RKO (cell line): ENCODE measurements around the gene ADM5.

Experiments used
- DNase-seq: peaks from one replicate; pipeline ENCODE4 v3.0.0-alpha.2; 2016; ENCODE audit warnings: low spot score

Gene ADM5

GRCh38 chr19:49658566-49659442 is 30.6 kb upstream of the ADM5 start:
- DNase-seq = no peak

GRCh38 chr19:49660338-49660961 is 28.9 kb upstream of the ADM5 start:
- no peak for DNase-seq

GRCh38 chr19:49662011-49662410 is 27.4 kb upstream of the ADM5 start:
- no peak for DNase-seq

GRCh38 chr19:49663224-49663623 is 26.2 kb upstream of the ADM5 start:
- no peak for DNase-seq

DNA sequence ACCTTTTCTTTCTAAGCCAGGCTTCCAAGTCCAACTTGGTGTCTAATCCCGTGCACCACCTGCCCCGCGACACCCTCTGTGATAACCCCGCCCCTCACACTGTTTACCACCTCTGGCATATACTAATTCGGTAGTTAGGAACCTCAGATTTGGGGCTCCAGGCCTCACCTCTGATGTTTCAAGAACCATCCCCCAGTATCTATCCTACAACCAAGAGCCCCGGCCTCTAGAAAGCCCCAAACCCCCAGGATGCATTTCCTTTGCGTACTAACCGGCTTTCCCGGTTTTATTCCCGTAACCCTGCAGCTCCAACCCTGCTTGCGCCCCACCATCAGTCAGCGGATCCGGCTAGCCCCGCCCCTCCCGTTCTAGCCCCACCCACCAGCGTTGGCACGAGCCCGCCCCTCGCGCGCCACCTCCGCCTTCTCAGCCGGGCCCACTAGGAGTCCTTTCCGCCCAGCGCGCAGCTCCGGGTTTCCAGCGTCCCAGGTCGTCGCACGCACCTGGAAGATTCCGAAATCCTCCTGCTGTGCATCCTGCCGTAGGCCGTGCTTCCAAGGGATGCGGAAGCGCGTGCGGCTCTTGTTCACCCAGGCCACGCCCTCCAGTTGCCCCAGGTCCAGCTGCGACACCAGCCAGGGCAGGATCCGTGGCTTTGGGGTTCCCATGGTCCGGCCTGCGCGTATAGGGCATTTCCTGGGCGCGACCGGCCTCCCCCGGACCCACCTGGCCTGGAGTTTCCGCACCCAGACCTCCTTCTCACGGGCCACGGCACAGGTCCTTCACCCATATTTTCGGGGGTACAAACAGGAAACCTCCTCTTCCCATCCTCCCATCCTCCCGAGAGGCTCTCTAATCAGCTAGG is 25.0 kb upstream of the ADM5 start:
- peak; percentile 85 for DNase-seq

DNA sequence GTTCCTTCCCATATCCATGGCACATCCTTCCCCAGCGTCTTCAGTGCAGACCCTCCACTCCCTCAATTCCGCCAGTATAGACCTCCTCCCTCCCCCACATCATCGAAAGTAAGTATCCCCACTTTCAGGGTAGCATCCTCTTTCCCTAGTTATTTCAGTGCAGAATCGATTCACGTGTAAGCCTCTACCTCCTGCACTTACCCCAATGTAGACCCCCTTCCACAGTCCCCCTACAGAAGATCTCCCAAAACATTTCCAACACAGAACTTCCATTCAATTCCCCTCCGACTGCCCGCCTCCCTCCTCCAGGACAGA is 24.4 kb upstream of the ADM5 start:
- no peak for DNase-seq

GRCh38 chr19:49665351-49666119 is 23.9 kb upstream of the ADM5 start, which contains the start of the genes BCL2L12 and IRF3:
BCL2L12 (plus strand) TSS chr19:49665933; CDS start chr19:49666693, 760 bp downstream.
IRF3 (minus strand) TSS chr19:49665857; CDS start chr19:49664838, 1,019 bp downstream.
- peak; percentile 97 for DNase-seq

DNA sequence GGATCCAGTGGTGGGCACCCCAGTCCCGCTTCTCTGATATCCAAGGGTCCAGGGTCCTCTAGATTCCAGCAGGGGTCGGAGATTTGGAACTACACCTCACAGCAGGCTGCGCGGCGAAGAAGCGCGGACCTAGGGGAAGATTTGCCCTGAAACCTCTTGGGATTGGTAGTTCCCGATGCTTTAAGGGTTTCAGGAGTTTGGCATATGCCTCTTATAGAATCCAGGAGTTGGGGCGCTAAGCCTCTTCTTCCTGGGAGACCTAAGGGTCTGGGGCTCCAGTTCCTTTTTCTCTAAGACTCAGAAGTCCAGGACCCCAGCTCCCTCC is 23.3 kb upstream of the ADM5 start:
- DNase-seq = no peak

- peak; percentile 82 for DNase-seq
These were observed 21.9 kb upstream of the ADM5 start for GRCh38 chr19:49667473-49667872.

DNA sequence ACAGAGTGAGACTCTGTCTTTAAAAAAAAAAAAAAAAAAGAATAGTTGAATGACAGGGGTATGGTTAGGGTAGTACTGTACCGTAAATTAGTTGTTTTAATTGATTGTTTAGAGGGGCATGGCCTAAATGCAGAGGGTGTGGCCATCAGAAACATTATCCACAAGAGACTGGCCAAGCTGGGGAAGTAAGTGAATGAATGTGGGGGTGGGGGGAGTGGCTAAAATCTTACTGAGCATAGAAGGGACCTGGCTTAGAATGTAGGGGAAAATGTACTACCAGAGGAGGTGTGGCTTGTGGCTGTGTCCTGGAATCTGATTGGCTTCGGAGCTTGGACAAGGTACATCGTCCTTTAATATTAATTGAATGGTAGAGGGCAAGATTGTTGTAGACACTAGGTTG is 19.9 kb upstream of the ADM5 start:
- DNase-seq = peak; percentile 37

DNA sequence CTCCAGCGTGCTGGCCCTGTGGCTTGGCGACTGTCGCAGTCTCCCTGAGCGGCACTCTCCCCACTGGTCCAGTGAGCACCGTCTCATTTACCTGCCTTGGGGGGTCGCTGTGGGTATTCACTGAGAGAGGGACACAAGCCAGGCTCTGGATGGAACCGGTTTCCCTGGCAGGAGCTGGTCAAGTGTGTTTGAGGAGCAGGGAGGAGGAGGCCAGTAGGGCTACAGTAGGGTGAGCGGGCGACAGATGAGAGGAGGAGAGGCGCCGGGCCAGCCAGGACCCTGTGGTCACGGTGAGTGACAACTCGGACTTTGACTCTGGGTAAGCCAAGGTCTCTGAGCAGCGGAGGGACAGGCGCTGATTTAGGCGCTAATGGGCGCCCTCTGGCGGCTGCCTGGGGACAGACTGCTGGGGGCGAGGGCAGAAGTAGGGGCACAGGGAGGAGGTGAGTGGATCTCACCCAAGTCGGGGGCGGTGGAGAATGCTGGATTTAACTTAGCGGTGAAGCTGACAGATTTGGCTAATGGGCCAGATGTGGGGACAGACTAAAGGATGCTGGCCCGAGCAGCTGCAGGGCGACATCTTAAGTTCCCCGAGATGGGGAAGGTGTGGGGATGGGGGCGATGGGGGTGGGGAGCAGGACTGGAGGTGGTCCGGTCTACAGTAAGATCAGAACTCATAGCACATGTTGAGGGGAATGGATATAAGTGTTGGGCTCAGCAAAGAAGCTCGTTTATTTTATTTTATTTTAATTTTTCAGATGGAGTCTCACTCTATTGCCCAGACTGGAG is 17.1 kb upstream of the ADM5 start:
- DNase-seq = peak; percentile 84

- peak; percentile 91 for DNase-seq
These were observed 13.1 kb upstream of the ADM5 start for GRCh38 chr19:49676136-49676783.

DNA sequence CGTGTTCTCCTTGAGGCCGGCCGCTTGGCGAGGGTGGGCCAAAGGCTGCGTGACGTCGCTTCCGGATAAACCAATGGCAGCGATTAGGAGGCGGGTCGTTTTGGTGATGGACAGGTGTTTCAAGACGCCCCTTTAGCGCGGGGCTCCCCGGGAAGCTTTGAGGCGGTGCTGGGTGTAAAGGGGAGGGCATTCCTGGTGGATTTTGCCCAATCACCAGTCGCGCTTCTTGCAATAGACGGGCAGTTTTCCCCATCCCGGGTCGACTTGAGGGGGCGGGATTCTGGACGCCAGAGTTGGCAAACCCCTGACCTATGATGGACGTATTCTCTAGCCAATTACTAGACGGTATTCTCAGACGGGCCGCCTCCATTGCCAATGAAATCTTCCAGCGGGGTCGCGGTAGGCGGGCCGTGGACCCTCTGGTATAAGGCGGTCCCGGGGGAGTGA is 12.6 kb upstream of the ADM5 start:
- DNase-seq = peak; percentile 100

DNA sequence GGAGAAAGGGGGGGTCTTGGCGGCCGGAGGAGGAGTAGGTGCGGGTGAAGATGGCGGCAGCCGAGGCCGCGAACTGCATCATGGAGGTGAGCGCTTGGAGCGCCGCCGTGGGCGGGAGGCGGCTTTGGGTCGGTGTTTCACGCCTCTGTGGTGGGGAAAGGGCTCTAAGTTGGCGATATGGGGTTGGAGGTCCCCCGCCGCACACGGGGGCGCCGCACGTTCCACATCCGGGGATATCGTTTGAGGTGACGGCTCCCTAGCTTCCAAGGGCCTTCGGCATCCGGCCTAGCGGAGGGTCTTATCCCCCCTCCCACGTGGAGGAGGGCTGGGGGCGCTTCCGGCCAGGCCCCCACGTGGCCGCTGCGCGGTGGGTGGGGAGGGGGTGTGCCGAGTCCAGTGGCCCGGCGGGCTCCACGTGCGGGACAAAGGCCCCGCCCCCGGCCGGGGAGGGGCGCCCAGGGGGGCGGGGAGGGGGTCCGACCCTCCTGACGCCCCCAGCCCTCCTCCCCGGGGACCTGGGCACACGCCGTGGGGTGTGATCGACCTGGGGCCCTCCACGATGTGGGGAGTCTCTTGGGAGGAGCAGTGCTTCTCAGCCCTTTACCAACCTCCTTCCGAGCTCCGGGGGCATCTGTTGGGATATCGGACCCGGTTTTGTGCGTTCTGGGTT is 12.0 kb upstream of the ADM5 start, which contains the start of gene PRMT1:
TSS of gene PRMT1 (plus strand) at position 41 of the 670 bp plus-strand sequence. CDS start at position 51, 10 bp downstream.
- no peak for DNase-seq

GRCh38 chr19:49677901-49678674 is 11.3 kb upstream of the ADM5 start:
- peak; percentile 71 for DNase-seq

DNA sequence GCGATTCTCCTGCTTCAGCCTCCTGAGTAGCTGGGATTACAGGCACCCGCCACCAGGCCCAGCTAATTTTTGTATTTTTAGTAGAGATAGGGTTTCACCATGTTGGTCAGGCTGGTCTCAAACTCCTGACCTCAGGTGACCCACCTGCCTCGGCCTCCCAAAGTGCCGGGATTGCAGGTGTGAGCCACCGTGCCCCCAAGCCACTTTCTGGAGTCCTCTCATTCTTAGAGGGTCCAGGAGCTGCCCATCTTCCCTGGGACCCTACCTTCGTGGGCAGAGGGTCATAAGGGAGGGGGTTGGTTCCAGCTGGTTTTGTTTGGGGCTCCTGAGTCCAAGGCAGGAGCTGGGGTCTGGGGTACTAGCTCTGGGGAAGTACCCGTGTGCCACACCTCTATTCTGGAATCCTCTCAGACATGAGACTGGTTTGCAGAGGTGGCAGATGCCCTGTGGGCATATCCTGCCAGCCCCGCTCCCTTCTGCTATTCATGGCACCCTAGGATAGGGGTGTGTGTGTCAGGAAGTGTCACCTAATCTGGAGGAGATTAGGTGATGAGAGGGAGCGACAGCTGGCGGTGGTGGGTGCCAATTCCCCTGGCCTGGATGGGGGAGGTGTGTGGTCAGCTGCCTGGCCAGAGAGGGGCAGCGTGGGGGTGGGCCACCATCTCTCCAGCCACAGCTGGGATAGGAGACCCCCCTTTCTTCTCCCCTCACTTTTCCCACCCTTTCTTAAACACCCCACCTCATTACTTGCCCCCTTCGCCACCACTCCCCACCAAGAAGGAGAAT is 10.2 kb upstream of the ADM5 start:
- no peak for DNase-seq

DNA sequence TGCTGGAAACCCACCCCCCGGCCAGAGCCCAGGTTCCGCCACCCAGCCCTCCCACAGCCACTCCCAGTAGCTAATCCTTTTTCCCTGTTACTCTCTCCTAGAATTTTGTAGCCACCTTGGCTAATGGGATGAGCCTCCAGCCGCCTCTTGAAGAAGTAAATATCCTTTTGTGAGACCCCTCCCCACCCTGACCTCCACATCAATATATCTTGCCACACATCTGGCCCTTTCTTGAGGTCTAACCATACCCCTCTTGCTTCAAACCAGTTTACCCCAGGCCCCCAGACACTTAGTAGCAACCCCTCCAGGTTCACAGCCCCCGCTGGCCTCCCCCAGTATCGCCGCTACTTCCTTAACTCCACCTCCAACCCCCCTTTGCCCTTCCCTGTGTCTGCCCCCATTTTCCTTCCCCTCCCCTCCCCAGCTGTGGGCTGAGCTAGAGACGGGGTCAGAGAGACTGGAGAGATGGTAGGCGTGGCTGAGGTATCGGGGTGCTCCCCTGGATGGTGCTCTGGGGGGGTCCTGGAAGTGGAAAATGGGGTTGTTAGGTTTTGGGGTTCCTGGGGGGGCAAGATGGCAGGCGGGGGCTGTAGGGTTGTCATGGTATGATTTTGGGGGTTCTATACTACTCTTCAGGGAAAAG is 9.5 kb upstream of the ADM5 start:
- DNase-seq = no peak
